Upper lobe of left lung (tissue), 6 donors: ENCODE measurements around the gene SYT14. TPM values are rescaled to one million over a fixed set of nuclear protein-coding genes. Genes with fewer than 3 reads are reported as not detected.

ENCODE experiments used
- ATAC-seq, 2 donors: fragments of 200-7000 bp; cut with Tn5 transposase; one replicate each; pipeline ENCODE4 v1.9.1; 2022; ENCODE audit warnings: mild to moderate bottlenecking in 2 of 2, moderate library complexity in 2 of 2; ENCODE audit not compliant: low FRiP score in 2 of 2
- DNase-seq, 2 donors: peaks; one replicate each; pipeline ENCODE4 v3.0.0-alpha.2; 2019 to 2020
- H3K27ac ChIP-seq, 4 donors: fragments of 200-600 bp; sonication (generic); one replicate each; pipeline ENCODE4 v1.5.1; 2016 to 2019
- H3K27me3 ChIP-seq, 4 donors: fragments of 200-600 bp; sonication (generic); one replicate each; pipeline ENCODE4 v1.5.1; 2017 to 2019
- H3K36me3 ChIP-seq, 4 donors: fragments of 200-600 bp; sonication (generic); one replicate each; pipeline ENCODE4 v1.5.1; 2016 to 2019
- H3K4me1 ChIP-seq, 4 donors: fragments of 200-600 bp; sonication (generic); one replicate each; pipeline ENCODE4 v1.5.1; 2018 to 2019
- H3K4me3 ChIP-seq, 4 donors: fragments of 200-600 bp; sonication (generic); one replicate each; pipeline ENCODE4 v1.5.1; 2017 to 2019; ENCODE audit warnings: mild to moderate bottlenecking in 2 of 4, moderate library complexity in 1 of 4
- H3K9me3 ChIP-seq, 4 donors: fragments of 200-600 bp; sonication (generic); one replicate each; pipeline ENCODE4 v1.5.1; 2018 to 2019
- CTCF ChIP-seq, 6 experiments: fragments of 450-650 bp in 4 of 6; fragments of 200-600 bp in 2 of 6; sonication (generic) in 2 of 6; IDR thresholded peaks; one replicate each; pipeline ENCODE4 v1.5.1; 2016 to 2019; ENCODE audit warnings: antibody characterized with exemption in 6 of 6
- EP300 ChIP-seq, 4 donors: sonication (generic); formaldehyde crosslinking; IDR thresholded peaks; one replicate each; pipeline ENCODE4 v1.5.1; 2017; ENCODE audit warnings: antibody characterized with exemption in 4 of 4, control low read depth in 2 of 4
- POLR2A ChIP-seq, 4 donors: fragments of 450-650 bp; IDR thresholded peaks; one replicate each; pipeline ENCODE4 v1.5.1; 2016 to 2017; ENCODE audit warnings: antibody characterized with exemption in 4 of 4, mild to moderate bottlenecking in 2 of 4
- POLR2AphosphoS5 ChIP-seq, 2 donors: sonication (generic); formaldehyde crosslinking; IDR thresholded peaks; one replicate each; pipeline ENCODE4 v1.5.1; 2017; ENCODE audit warnings: antibody characterized with exemption in 2 of 2
- WGBS, 2 donors: methylation state at CpG; one replicate each; pipeline ENCODE4 v1.1.5; 2017 to 2018; 5-methylcytosine and 5-hydroxymethylcytosine counted together
- total RNA-seq, 6 donors: library from RNA; depleted of rRNA in 4 of 6; stranded (reverse); fragments of >200 nt in 4 of 6; gene quantifications; one replicate each; pipeline versions ENCODE4 v1.1.0 to v1.2.1, GENCODE V29; 2016 to 2021
- donor health status: DM: no; HTN: no; CAD: no; lungs with moderate emphysema.
- donor health status: DM: no; HTN: yes; CAD: no; lungs with severe emphysema.

Gene SYT14
- total RNA-seq, 6 donors from 2014 or later = not detected

- Histone ChIP-seq H3K27ac (no peak overlapping the region), H3K4me3 (no peak overlapping the region), H3K27me3 (peaks cover 0 to 15% (median 7%) of the 10 kb centered on the region in 4 donors), H3K36me3 (no peaks in the 10 kb centered on the region), H3K4me1 (peaks cover 0 to 10% (median 3%) of the 10 kb centered on the region in 4 donors), H3K9me3 (no peaks in the 10 kb centered on the region)
- ATAC-seq = no peak
- DNase-seq = no peak
- TF ChIP-seq POLR2AphosphoS5 (IDR thresholded peaks at IDR 0.05) (no peak), POLR2A (IDR thresholded peaks at IDR 0.05) (no peak), CTCF (IDR thresholded peaks at IDR 0.05) (no peak), EP300 (IDR thresholded peaks at IDR 0.05) (no peak)
- WGBS, 2 donors = 89 to 90% methylated on average over 6 of the region's 6 CpGs
Observed at GRCh38 chr1:209936125-209936524, 1.9 kb upstream of the SYT14 start.

- no peak for TF ChIP-seq EP300 (IDR thresholded peaks at IDR 0.05)
- TF ChIP-seq CTCF (IDR thresholded peaks at IDR 0.05) = no peak
- TF ChIP-seq POLR2A (IDR thresholded peaks at IDR 0.05) = no peak
- TF ChIP-seq POLR2AphosphoS5 (IDR thresholded peaks at IDR 0.05) = no peak
- ATAC-seq = no peak
- H3K4me3 ChIP-seq = no peak overlapping the region
Observed at GRCh38 chr1:209945377-209945776, 7.4 kb downstream of the SYT14 start.

GRCh38 chr1:209948155-209948554, 10.1 kb downstream of the SYT14 start:
- DNase-seq (no peak), ATAC-seq (no peak)
- Histone ChIP-seq H3K36me3 (no peaks in the 10 kb centered on the region), H3K27me3 (no peaks in the 10 kb centered on the region), H3K4me1 (no peaks in the 10 kb centered on the region), H3K4me3 (no peak overlapping the region), H3K9me3 (no peaks in the 10 kb centered on the region), H3K27ac (no peak overlapping the region)
- TF ChIP-seq CTCF (IDR thresholded peaks at IDR 0.05) (no peak), POLR2A (IDR thresholded peaks at IDR 0.05) (no peak), EP300 (IDR thresholded peaks at IDR 0.05) (no peak), POLR2AphosphoS5 (IDR thresholded peaks at IDR 0.05) (no peak)
- WGBS, 2 donors = 82 to 86% methylated on average over 3 of the region's 3 CpGs

More at GRCh38 chr1:209945377-209945776, 7.4 kb downstream of the SYT14 start:
- Histone ChIP-seq H3K27ac (no peak overlapping the region), H3K27me3 (no peaks in the 10 kb centered on the region), H3K9me3 (no peaks in the 10 kb centered on the region), H3K4me1 (no peaks in the 10 kb centered on the region), H3K36me3 (no peaks in the 10 kb centered on the region)
- 82 to 86% methylated on average over 2 of the region's 2 CpGs for WGBS, 2 donors
- no peak for DNase-seq

- Histone ChIP-seq H3K4me3 (no peak overlapping the region), H3K36me3 (no peaks in the 10 kb centered on the region), H3K4me1 (no peaks in the 10 kb centered on the region), H3K27ac (no peak overlapping the region), H3K27me3 (no peaks in the 10 kb centered on the region), H3K9me3 (no peaks in the 10 kb centered on the region)
- ATAC-seq (no peak), DNase-seq (no peak)
- WGBS, 2 donors = 95 to 97% methylated on average over 2 of the region's 2 CpGs
- TF ChIP-seq POLR2AphosphoS5 (IDR thresholded peaks at IDR 0.05) (no peak), EP300 (IDR thresholded peaks at IDR 0.05) (no peak), POLR2A (IDR thresholded peaks at IDR 0.05) (no peak), CTCF (IDR thresholded peaks at IDR 0.05) (no peak)
Observed at GRCh38 chr1:209956116-209956515, 18.1 kb downstream of the SYT14 start.

- no peak for DNase-seq
- Histone ChIP-seq H3K4me3 (no peak overlapping the region), H3K27me3 (no peaks in the 10 kb centered on the region), H3K9me3 (no peaks in the 10 kb centered on the region), H3K36me3 (no peaks in the 10 kb centered on the region), H3K4me1 (no peaks in the 10 kb centered on the region), H3K27ac (no peak overlapping the region)
- no peak for TF ChIP-seq EP300 (IDR thresholded peaks at IDR 0.05)
- TF ChIP-seq CTCF (IDR thresholded peaks at IDR 0.05) = no peak
- no peak for TF ChIP-seq POLR2A (IDR thresholded peaks at IDR 0.05)
- no peak for TF ChIP-seq POLR2AphosphoS5 (IDR thresholded peaks at IDR 0.05)
- WGBS, 2 donors = 89 to 98% methylated on average over 2 of the region's 2 CpGs
- no peak for ATAC-seq
Observed at GRCh38 chr1:209959623-209960022, 21.6 kb downstream of the SYT14 start.
